IgD-negative memory B cell (primary cell): ENCODE results near the gene CDC14B. TPM values are rescaled to one million over a fixed set of nuclear protein-coding genes. Genes with fewer than 3 reads are reported as not detected.
A peak's percentile ranks its signal among the peaks of the same experiment; 100 is the strongest.
"Not testable (repeated sequence)": the region's sequence is repeated elsewhere in the genome, so short reads cannot be mapped to it uniquely, and the experiment has no call there.

Experiments
- H3K27ac Mint-ChIP-seq, 3 donors: one replicate each; pipeline ENCODE4 v1.8.0; 2020 to 2022; ENCODE audit warnings: mild to moderate bottlenecking in 3 of 3, mixed read lengths in 3 of 3, moderate library complexity in 1 of 3
- H3K27me3 Mint-ChIP-seq: one replicate; pipeline ENCODE4 v1.8.0; 2021; ENCODE audit warnings: mixed read lengths
- H3K36me3 Mint-ChIP-seq: one replicate; pipeline ENCODE4 v1.8.0; 2020; ENCODE audit warnings: mild to moderate bottlenecking, mixed read lengths
- H3K4me1 Mint-ChIP-seq, 3 donors: one replicate each; pipeline ENCODE4 v1.8.0; 2020 to 2022; ENCODE audit warnings: mixed read lengths in 3 of 3, mild to moderate bottlenecking in 1 of 3
- H3K4me3 Mint-ChIP-seq, 4 donors: one replicate each; pipeline ENCODE4 v1.8.0; 2020 to 2022; ENCODE audit warnings: mild to moderate bottlenecking in 4 of 4, mixed read lengths in 4 of 4, moderate library complexity in 3 of 4
- H3K9me3 Mint-ChIP-seq, 3 donors: one replicate each; pipeline ENCODE4 v1.8.0; 2020 to 2021; ENCODE audit warnings: mixed read lengths in 3 of 3, mild to moderate bottlenecking in 1 of 3
- polyA plus RNA-seq: library from polyadenylated mRNA; unstranded; fragments of 300-500 nt; fragmentation: Illumina TruSeq; gene quantifications from one replicate; pipeline ENCODE4 v1.2.3, GENCODE V29; 2021

The CDC14B gene
- polyA plus RNA-seq, 1 donor from 2014 or later: 8.3 TPM

GRCh38 chr9:96515621-96516470, 103.8 kb downstream of the CDC14B start:
- Mint-ChIP-seq H3K4me3 (no peak overlapping the region), H3K9me3 (no peaks in the 10 kb centered on the region), H3K4me1 (no peaks in the 10 kb centered on the region), H3K36me3 (peaks cover 5% of the 10 kb centered on the region), H3K27me3 (no peaks in the 10 kb centered on the region), H3K27ac (peak overlapping the region in 1 of 3 donors; percentile 28)

DNA sequence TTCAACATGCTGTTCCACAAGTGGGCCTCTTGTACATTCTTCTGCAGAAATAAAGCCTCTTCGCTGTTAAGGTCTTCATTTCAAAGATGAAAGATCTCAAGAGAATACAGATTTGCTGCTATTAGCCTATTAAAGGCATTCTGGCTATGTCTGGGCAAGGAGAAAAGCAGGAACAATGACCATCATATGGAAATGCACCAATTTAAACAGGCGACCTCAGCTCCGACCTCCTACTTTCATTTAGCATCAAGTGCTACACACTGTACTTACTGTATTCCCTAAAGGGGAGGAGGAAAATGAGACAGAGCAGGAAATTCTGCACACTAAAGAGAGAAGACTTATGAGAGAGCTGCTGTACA, 104.9 kb downstream of the CDC14B start:
- Mint-ChIP-seq H3K27me3 (no peaks in the 10 kb centered on the region), H3K36me3 (peaks cover 5% of the 10 kb centered on the region), H3K4me3 (no peak overlapping the region), H3K9me3 (no peaks in the 10 kb centered on the region), H3K27ac (no peak overlapping the region), H3K4me1 (no peaks in the 10 kb centered on the region)

DNA sequence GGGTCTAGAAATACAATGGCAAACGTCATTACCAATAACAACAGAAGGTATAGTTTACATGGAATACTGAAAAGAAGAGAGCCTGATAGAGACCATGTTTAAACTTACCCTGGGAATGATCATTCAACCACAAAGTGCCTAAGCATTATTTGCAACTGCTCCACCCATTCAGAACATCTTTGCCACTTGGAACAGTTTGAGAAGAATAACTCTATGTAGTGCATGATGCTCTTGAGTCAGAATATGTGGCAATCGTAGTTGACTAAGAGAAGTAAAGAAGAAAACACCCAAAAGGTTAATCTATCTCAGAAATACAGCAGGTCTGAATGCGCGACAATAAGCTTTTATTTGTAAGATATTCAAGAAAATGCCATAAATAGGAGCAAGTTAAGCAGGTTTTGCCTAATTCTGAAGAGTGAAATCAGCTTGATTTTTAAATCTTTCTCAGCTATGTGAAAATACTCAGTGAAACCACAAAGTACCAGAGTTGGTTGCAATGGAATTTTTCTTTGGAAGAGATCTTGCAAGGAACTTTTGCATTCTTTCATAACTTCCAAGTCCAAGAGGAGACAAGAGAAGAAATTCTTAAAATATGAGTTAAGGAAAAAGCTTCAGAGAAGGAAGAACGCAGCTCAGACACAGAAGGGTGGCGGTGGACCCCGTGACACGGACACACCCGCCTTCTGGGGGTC, 105.4 kb downstream of the CDC14B start:
- Mint-ChIP-seq H3K36me3 (peaks cover 5% of the 10 kb centered on the region), H3K27ac (no peak overlapping the region), H3K9me3 (no peaks in the 10 kb centered on the region), H3K4me3 (no peak overlapping the region), H3K4me1 (no peaks in the 10 kb centered on the region), H3K27me3 (no peaks in the 10 kb centered on the region)

DNA sequence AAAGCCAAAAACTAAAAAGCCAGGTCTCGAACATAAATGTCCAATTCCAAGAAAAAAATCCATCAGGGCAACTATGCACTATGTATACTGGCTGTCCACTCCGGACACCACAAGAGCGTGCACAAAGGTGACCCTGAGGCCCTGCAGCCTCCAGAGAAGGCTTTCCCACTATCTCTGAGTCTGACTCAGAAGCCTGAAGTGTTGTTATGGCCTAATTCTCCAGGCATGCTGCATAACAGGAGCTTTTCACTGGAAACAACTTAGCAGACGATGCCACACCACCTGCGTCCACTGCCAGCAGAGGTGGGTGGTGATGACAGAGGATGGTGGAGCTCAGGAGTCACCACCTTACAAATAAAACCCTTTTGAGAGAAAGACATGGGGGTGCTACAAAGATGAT, 106.0 kb downstream of the CDC14B start:
- H3K4me3 Mint-ChIP-seq: no peak overlapping the region
- no peaks in the 10 kb centered on the region for H3K27me3 Mint-ChIP-seq
- H3K4me1 Mint-ChIP-seq: no peaks in the 10 kb centered on the region
- H3K36me3 Mint-ChIP-seq: peaks cover 5% of the 10 kb centered on the region
- no peaks in the 10 kb centered on the region for H3K9me3 Mint-ChIP-seq
- peak overlapping the region in 1 of 3 donors; percentile 4 for H3K27ac Mint-ChIP-seq

- H3K9me3 Mint-ChIP-seq: no peaks in the 10 kb centered on the region
- H3K27ac Mint-ChIP-seq: no peak overlapping the region
- H3K36me3 Mint-ChIP-seq: peaks cover 4% of the 10 kb centered on the region
- no peaks in the 10 kb centered on the region for H3K27me3 Mint-ChIP-seq
- no peaks in the 10 kb centered on the region for H3K4me1 Mint-ChIP-seq
- no peak overlapping the region for H3K4me3 Mint-ChIP-seq
Observed at GRCh38 chr9:96512240-96512639, 107.4 kb downstream of the CDC14B start.

DNA sequence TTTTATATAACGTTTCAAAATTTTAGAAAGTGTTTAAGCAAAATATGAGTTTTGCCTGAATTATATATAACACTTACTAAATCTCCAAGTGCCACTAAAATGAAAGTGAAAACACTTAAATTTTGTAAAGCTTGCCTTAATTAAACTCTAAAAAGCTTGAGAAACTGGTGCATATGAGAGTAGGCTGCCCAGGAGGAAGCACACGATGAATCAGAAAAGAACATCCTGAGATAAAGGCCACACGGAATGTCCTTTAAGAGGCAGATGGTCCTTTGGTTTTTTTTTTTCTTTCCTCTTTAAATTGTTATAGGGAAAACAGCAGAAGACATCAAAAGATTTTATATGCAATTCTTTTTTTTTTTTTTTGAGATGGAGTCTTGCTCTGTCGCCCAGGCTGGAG, 109.4 kb downstream of the CDC14B start:
- H3K27ac Mint-ChIP-seq: no peak overlapping the region
- no peak overlapping the region for H3K4me3 Mint-ChIP-seq
- no peaks in the 10 kb centered on the region for H3K4me1 Mint-ChIP-seq

GRCh38 chr9:96509848-96510247, 109.8 kb downstream of the CDC14B start:
- H3K4me1 Mint-ChIP-seq: no peaks in the 10 kb centered on the region
- no peak overlapping the region for H3K4me3 Mint-ChIP-seq
- no peaks in the 10 kb centered on the region for H3K9me3 Mint-ChIP-seq

More for the DNA sequence above, 109.4 kb downstream of the CDC14B start:
- Mint-ChIP-seq H3K9me3 (no peaks in the 10 kb centered on the region), H3K27me3 (no peaks in the 10 kb centered on the region), H3K36me3 (peaks cover 11% of the 10 kb centered on the region)

DNA sequence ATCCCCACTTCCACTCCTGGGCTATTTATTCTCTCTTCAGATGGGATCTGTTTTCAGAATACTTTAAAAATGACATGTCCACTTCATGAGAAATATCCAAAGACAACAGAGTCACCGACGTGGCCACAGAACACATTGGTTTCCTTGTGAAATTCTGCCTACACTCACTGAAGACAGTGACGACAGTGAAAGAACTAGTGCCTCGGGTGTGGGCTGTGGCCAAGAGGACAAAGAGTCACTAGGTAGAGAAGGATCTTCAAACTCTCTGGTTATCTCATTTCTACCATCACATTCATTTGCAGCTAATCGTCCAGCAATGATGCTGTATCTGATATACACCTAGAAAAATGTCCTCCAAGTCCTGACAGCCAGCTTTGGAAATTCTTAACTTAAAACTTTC, 110.6 kb downstream of the CDC14B start:
- Mint-ChIP-seq H3K4me1 (no peaks in the 10 kb centered on the region), H3K4me3 (no peak overlapping the region), H3K27ac (peak overlapping the region in 1 of 3 donors; percentile 74), H3K36me3 (peaks cover 11% of the 10 kb centered on the region), H3K27me3 (no peaks in the 10 kb centered on the region), H3K9me3 (no peaks in the 10 kb centered on the region)

More at GRCh38 chr9:96509848-96510247, 109.8 kb downstream of the CDC14B start:
- Mint-ChIP-seq H3K36me3 (peaks cover 11% of the 10 kb centered on the region), H3K27ac (no peak overlapping the region), H3K27me3 (no peaks in the 10 kb centered on the region)

- Mint-ChIP-seq H3K9me3 (no peaks in the 10 kb centered on the region), H3K36me3 (peaks cover 11% of the 10 kb centered on the region), H3K27me3 (no peaks in the 10 kb centered on the region), H3K4me3 (no peak overlapping the region), H3K4me1 (no peaks in the 10 kb centered on the region), H3K27ac (peak overlapping the region in 1 of 3 donors; percentile 74)
Observed at GRCh38 chr9:96508227-96508940, 111.3 kb downstream of the CDC14B start.

GRCh38 chr9:96505316-96505991, 114.2 kb downstream of the CDC14B start:
- Mint-ChIP-seq H3K4me3 (no peak overlapping the region), H3K9me3 (no peaks in the 10 kb centered on the region), H3K4me1 (no peaks in the 10 kb centered on the region), H3K36me3 (peaks cover 9% of the 10 kb centered on the region), H3K27me3 (no peaks in the 10 kb centered on the region), H3K27ac (no peak overlapping the region)

GRCh38 chr9:96503918-96504317, 115.7 kb downstream of the CDC14B start:
- Mint-ChIP-seq H3K36me3 (peaks cover 9% of the 10 kb centered on the region), H3K27me3 (no peaks in the 10 kb centered on the region), H3K4me3 (no peak overlapping the region), H3K27ac (no peak overlapping the region), H3K9me3 (no peaks in the 10 kb centered on the region), H3K4me1 (no peaks in the 10 kb centered on the region)

GRCh38 chr9:96503374-96503748, 116.3 kb downstream of the CDC14B start:
- H3K36me3 Mint-ChIP-seq, H3K9me3 Mint-ChIP-seq, H3K27ac Mint-ChIP-seq, H3K4me3 Mint-ChIP-seq, H3K27me3 Mint-ChIP-seq, H3K4me1 Mint-ChIP-seq: not testable (repeated sequence)

GRCh38 chr9:96502539-96503373, 116.9 kb downstream of the CDC14B start:
- H3K27me3 Mint-ChIP-seq: no peaks in the 10 kb centered on the region
- no peak overlapping the region for H3K4me3 Mint-ChIP-seq
- no peaks in the 10 kb centered on the region for H3K9me3 Mint-ChIP-seq
- H3K36me3 Mint-ChIP-seq: peaks cover 9% of the 10 kb centered on the region
- no peaks in the 10 kb centered on the region for H3K4me1 Mint-ChIP-seq
- H3K27ac Mint-ChIP-seq: no peak overlapping the region
